HEK293T (cell line): Measurements from ENCODE around the gene TDRKH.

Experiments
- BHLHE40 ChIP-seq: fragments of 450-650 bp; IDR thresholded peaks from 2 replicates; pipeline ENCODE4 v1.6.1; 2016; ENCODE audit warnings: mild to moderate bottlenecking, moderate library complexity, borderline replicate concordance
- CTBP1 ChIP-seq: fragments of 450-650 bp; IDR thresholded peaks from 2 replicates; pipeline ENCODE4 v1.6.1; 2016; ENCODE audit warnings: borderline replicate concordance
- FOXA1 ChIP-seq: fragments of 450-650 bp; IDR thresholded peaks from 2 replicates; pipeline ENCODE4 v1.6.1; 2016; ENCODE audit warnings: mild to moderate bottlenecking
- FOXK2 ChIP-seq: fragments of 450-650 bp; IDR thresholded peaks from 2 replicates; pipeline ENCODE4 v1.6.1; 2016; ENCODE audit warnings: mild to moderate bottlenecking
- LEF1 ChIP-seq: fragments of 450-650 bp; IDR thresholded peaks from 2 replicates; pipeline ENCODE4 v1.6.1; 2017; ENCODE audit warnings: mild to moderate bottlenecking, borderline replicate concordance
- PKNOX1 ChIP-seq: fragments of 450-650 bp; IDR thresholded peaks from 2 replicates; pipeline ENCODE4 v1.6.1; 2016
- SP1 ChIP-seq: fragments of 450-650 bp; IDR thresholded peaks from 2 replicates; pipeline ENCODE4 v1.6.1; 2017
- SUZ12 ChIP-seq: fragments of 450-650 bp; IDR thresholded peaks from 2 replicates; pipeline ENCODE4 v1.6.1; 2016; ENCODE audit warnings: mild to moderate bottlenecking
- TARDBP ChIP-seq: fragments of 450-650 bp; IDR thresholded peaks from 2 replicates; pipeline ENCODE4 v1.6.1; 2016

DNA sequence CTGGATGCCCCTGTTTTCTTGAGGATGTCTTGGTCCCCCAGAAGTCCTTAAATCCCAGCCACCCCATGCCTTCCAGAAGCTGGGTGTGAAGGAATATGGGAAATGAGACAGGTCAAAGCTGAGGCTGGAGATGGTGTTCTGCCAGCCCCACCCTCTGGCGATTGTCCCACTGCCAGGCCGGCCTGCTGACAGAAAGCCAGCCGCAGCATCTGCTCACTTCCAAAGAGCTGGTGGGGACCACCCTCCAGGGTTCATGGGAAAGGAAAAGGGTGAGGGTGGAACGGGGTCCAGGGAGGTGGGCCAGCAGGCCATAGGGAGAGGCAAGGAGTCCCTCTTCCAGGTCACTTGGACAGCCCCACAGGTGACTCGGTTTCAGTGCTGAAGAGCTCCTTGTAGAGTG is 16.8 kb upstream of the TDRKH start:
- TF ChIP-seq TARDBP (no peak), SUZ12 (no peak), BHLHE40 (no peak), LEF1 (no peak), FOXA1 (no peak), CTBP1 (no peak), SP1 (no peak), PKNOX1 (no peak), FOXK2 (no peak)
